Inflammatory macrophage treated with lipopolysaccharide for 1 hour (primary cell): Measurements from ENCODE around the gene HOTAIR.

Source experiments
- DNase-seq, 2 donors: peaks; one replicate each; pipeline ENCODE4 v3.0.0-alpha.2; 2020 to 2022

Gene HOTAIR

GRCh38 chr12:53956251-53956887 lies 18.4 kb downstream of the HOTAIR start:
- no peak for DNase-seq

GRCh38 chr12:53955776-53956250 lies 18.9 kb downstream of the HOTAIR start:
- DNase-seq, result no peak

- DNase-seq, result no peak
These were observed 19.5 kb downstream of the HOTAIR start for GRCh38 chr12:53955036-53955775.

GRCh38 chr12:53954694-53955035 lies 20.1 kb downstream of the HOTAIR start, which contains the start of gene HOXC12:
Gene HOXC12 (plus strand): TSS chr12:53954903. CDS start chr12:53954930, 27 bp downstream.
- DNase-seq, result no peak

- no peak for DNase-seq
These were observed 20.7 kb downstream of the HOTAIR start for GRCh38 chr12:53953831-53954693.

GRCh38 chr12:53952871-53953734 lies 21.7 kb downstream of the HOTAIR start:
- DNase-seq, result no peak

GRCh38 chr12:53952335-53952694 lies 22.4 kb downstream of the HOTAIR start:
- no peak for DNase-seq

GRCh38 chr12:53951577-53952334 lies 23.0 kb downstream of the HOTAIR start:
- DNase-seq, result no peak

GRCh38 chr12:53950789-53951576 lies 23.8 kb downstream of the HOTAIR start:
- no peak for DNase-seq

GRCh38 chr12:53950437-53950773 lies 24.3 kb downstream of the HOTAIR start:
- no peak for DNase-seq

- no peak for DNase-seq
These were observed 24.9 kb downstream of the HOTAIR start for GRCh38 chr12:53949631-53950436.

- no peak for DNase-seq
These were observed 25.8 kb downstream of the HOTAIR start for GRCh38 chr12:53948650-53949593.

GRCh38 chr12:53947743-53948142 lies 27.0 kb downstream of the HOTAIR start:
- no peak for DNase-seq

GRCh38 chr12:53944907-53945847 lies 29.6 kb downstream of the HOTAIR start:
- DNase-seq, result no peak

- DNase-seq, result no peak
These were observed 30.5 kb downstream of the HOTAIR start for GRCh38 chr12:53944209-53944608.

- no peak for DNase-seq
These were observed 32.2 kb downstream of the HOTAIR start for GRCh38 chr12:53942467-53942997.

- DNase-seq, result no peak
These were observed 33.0 kb downstream of the HOTAIR start for GRCh38 chr12:53941750-53942149.

GRCh38 chr12:53941187-53941586 lies 33.6 kb downstream of the HOTAIR start:
- no peak for DNase-seq
